Motor neuron (in vitro differentiated cells): ENCODE measurements around the gene GBA2. TPM values are rescaled to one million over a fixed set of nuclear protein-coding genes. Genes with fewer than 3 reads are reported as not detected.
A peak's percentile ranks its signal among the peaks of the same experiment; 100 is the strongest.

ENCODE experiments used
- ATAC-seq, 8 experiments: fragments of 200-7000 bp; cut with Tn5 transposase; replicated peaks in 6 of 8; 2 replicates each; pipeline ENCODE4 v1.8.0; 2021; ENCODE audit warnings: mild to moderate bottlenecking in 8 of 8, moderate library complexity in 8 of 8
- H3K27ac ChIP-seq, 2 donors: fragments of 250-450 bp; sonication (Bioruptor Pico); 2 replicates each; pipeline ENCODE4 v1.9.0; 2021; ENCODE audit warnings: antibody characterized with exemption in 2 of 2, mild to moderate bottlenecking in 2 of 2, moderate library complexity in 1 of 2
- H3K4me1 ChIP-seq, 2 donors: fragments of 250-450 bp; sonication (Bioruptor Pico); replicated peaks in 1 of 2; 2 replicates each; pipeline ENCODE4 v1.6.1; 2021; ENCODE audit warnings: antibody characterized with exemption in 2 of 2, mild to moderate bottlenecking in 2 of 2, moderate library complexity in 1 of 2
- H3K4me3 ChIP-seq, 5 donors: fragments of 250-450 bp; sonication (Bioruptor Pico); 2 replicates each; pipeline ENCODE4 v1.9.0; 2021; ENCODE audit warnings: antibody characterized with exemption in 5 of 5, mild to moderate bottlenecking in 5 of 5, moderate library complexity in 4 of 5
- WGBS, 10 experiments: fragments of 450-650 bp; shearing (Covaris generic); methylation state at CpG; one replicate each; pipeline ENCODE4 v1.0.0; 2022; 5-methylcytosine and 5-hydroxymethylcytosine counted together
- in situ Hi-C, 9 experiments: fragments of 400-800 bp; cut with MboI; loops; one replicate each; pipeline ENCODE4 v1.15.0; 2021; ENCODE audit warnings: low sequenced_read_pairs in 9 of 9, low pct_unique_long_range_greater_than_20kb in 2 of 9; ENCODE audit not compliant: unreplicated experiment in 9 of 9
- total RNA-seq, 8 experiments: library from RNA; unstranded; fragments of 300-600 nt; gene quantifications; 2 replicates each; pipeline versions ENCODE4 v1.2.3 to v1.2.4, GENCODE V29; 2022

The GBA2 gene
- total RNA-seq, 8 experiments from 2014 or later = 24.5 to 128 (median 53.7) TPM

- no peak for ATAC-seq
- 80 to 100% (median 100%) methylated on average over 1 to 17 of the region's 26 CpGs; no CpG with 5 or more reads in 3 of the 10 experiments for WGBS, 10 experiments
- Histone ChIP-seq H3K27ac (no peak overlapping the region), H3K4me3 (no peak overlapping the region), H3K4me1 (no peaks in the 10 kb centered on the region)
- in situ Hi-C loops = no loop called here
Measured at GRCh38 chr9:35703906-35704672, 44.9 kb downstream of the GBA2 start.

GRCh38 chr9:35702696-35703095 is 46.3 kb downstream of the GBA2 start:
- no peak for ATAC-seq
- 100% methylated on average over 1 to 4 of the region's 7 CpGs; no CpG with 5 or more reads in 4 of the 10 experiments for WGBS, 10 experiments
- Histone ChIP-seq H3K4me1 (no peaks in the 10 kb centered on the region), H3K4me3 (no peak overlapping the region), H3K27ac (no peak overlapping the region)
- in situ Hi-C loops = no loop called here

DNA sequence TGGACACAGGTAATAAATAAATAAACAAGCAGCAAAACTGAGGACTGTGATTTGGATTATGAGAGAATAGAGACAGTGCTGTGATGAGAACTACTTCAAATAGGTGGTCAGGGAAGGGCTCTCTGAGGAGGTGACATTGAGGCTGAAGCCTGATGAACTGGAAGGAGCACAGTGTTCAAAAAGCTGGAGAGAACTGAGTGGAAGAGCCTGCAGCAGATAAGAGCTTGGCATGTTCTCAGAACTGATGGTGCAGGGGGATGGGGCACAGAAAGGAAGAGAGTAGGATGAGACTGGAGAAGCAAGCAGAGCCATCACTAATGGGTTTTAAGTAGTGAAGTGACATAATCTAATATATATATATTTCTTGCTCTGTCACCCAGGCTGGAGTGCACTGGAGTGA is 48.1 kb downstream of the GBA2 start:
- no peak for ATAC-seq
- no peak overlapping the region for H3K4me3 ChIP-seq
- H3K4me1 ChIP-seq = no peaks in the 10 kb centered on the region
- in situ Hi-C loops = no loop called here
- no peak overlapping the region for H3K27ac ChIP-seq

GRCh38 chr9:35700031-35700430 is 49.0 kb downstream of the GBA2 start:
- Histone ChIP-seq H3K4me3 (no peak overlapping the region), H3K4me1 (no peaks in the 10 kb centered on the region), H3K27ac (no peak overlapping the region)
- ATAC-seq = no peak
- in situ Hi-C loops = no loop called here
- whole genome bisulfite sequencing, 10 experiments = 69 to 100% (median 96%) methylated on average over 1 to 6 of the region's 11 CpGs; no CpG with 5 or more reads in 3 of the 10 experiments

DNA sequence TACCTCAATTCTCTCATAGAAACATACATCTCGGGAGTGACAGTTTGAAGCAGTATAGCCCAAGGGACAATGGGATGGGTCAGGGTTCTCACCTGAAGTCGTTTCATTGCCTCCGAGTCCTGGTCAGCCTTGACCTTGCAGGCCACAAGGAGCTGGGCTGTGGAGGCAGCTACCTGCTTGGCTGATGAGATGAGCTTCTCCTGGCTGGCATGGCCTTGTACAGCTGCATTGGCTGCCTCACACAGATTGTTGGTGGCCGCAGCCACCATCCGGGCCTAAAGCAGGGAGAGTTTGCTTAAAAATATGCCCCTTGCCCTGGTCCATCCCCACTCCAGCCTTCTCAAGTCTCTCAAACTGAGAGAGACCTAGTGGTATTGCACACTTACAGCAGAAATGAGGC is 50.8 kb downstream of the GBA2 start:
- Histone ChIP-seq H3K4me1 (no peaks in the 10 kb centered on the region), H3K27ac (no peak overlapping the region), H3K4me3 (no peak overlapping the region)
- in situ Hi-C loops = no loop called here
- WGBS, 10 experiments = 83 to 100% (median 96%) methylated on average over 1 to 4 of the region's 5 CpGs; no CpG with 5 or more reads in 4 of the 10 experiments
- ATAC-seq = no peak

DNA sequence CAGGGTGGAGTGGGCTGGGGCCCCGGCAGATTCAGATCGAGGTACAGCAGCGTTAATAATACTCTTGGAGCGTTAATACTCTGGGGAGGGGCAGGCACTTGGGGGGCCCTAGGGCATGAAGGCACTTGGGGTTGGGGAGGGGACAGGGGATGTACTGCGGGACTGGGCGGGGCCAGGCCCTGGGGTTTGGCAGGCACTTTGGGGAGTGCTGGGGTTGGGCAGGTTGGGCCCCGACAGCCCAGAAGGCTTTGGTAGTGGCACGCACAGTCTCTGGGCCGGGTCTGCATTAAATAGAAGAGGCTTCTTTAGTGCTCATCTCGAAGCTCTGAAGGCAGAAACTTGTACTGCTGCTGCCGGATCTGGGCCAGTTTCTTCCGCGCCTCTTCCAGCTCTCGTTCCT is 51.5 kb downstream of the GBA2 start:
- Histone ChIP-seq H3K27ac (no peak overlapping the region), H3K4me3 (no peak overlapping the region), H3K4me1 (no peaks in the 10 kb centered on the region)
- 60 to 100% (median 82%) methylated on average over 2 to 5 of the region's 14 CpGs; no CpG with 5 or more reads in 6 of the 10 experiments for WGBS, 10 experiments
- peak in 3 of 8 experiments; percentile 13 to 35 (median 22) for ATAC-seq
- in situ Hi-C loops = no loop called here

DNA sequence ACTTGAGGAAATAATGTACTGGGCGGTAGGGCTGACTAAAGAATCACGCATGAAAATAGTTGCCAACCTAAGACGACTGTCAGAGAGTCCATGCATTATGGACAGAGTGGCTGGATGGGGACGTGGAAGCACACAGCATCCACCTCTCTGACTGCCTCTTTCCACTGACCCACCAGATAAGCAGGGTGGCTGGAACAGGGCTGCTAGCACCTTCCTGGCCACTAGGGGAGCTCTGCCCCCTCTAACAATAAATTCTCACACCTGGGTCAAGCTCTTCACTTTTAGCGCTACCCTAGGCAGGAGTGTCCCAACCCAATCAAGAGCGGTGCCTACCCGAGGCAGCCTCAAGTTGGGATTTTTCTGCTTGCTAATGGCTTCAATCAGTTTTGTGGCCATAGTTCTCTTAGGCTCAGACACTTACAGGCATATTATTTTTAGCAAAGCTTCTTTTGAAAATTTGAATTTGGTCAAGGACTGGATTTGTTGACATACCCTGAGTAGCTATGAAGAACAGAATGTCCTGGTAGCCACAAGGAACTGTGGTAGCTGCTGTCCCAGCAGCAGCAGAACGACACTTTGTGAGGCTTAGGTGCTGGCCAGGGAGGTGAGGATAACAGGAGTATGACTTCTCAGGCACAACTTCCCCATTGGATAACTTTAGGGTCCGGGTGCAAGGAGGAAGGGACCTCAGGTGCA is 52.4 kb downstream of the GBA2 start:
- 10 to 62% (median 41%) methylated on average over 2 to 8 of the region's 9 CpGs; no CpG with 5 or more reads in 2 of the 10 experiments for WGBS, 10 experiments
- ATAC-seq = peak; percentile 67 to 85 (median 76)
- Histone ChIP-seq H3K27ac (no peak overlapping the region), H3K4me3 (no peak overlapping the region), H3K4me1 (no peaks in the 10 kb centered on the region)
- in situ Hi-C loops = no loop called here

- in situ Hi-C loops = no loop called here
- Histone ChIP-seq H3K4me1 (peaks cover 0 to 3% of the 10 kb centered on the region in 2 donors), H3K27ac (no peak overlapping the region), H3K4me3 (no peak overlapping the region)
- WGBS, 10 experiments = 90 to 100% (median 100%) methylated on average over 1 to 2 of the region's 3 CpGs; no CpG with 5 or more reads in 4 of the 10 experiments
- peak in 1 of 8 experiments; percentile 5 for ATAC-seq
Measured at GRCh38 chr9:35695943-35696401, 53.1 kb downstream of the GBA2 start.

- in situ Hi-C loops = no loop called here
- no peak overlapping the region for H3K27ac ChIP-seq
- no peak overlapping the region for H3K4me3 ChIP-seq
- no peak for ATAC-seq
- WGBS, 10 experiments = 50 to 93% (median 74%) methylated on average over 2 to 11 of the region's 13 CpGs; no CpG with 5 or more reads in 1 of the 10 experiments
- peaks cover 0 to 18% of the 10 kb centered on the region in 2 donors for H3K4me1 ChIP-seq
Measured at GRCh38 chr9:35691757-35692301, 57.2 kb downstream of the GBA2 start.

GRCh38 chr9:35691334-35691650 is 57.7 kb downstream of the GBA2 start:
- 30 to 100% (median 56%) methylated on average over 1 to 4 of the region's 10 CpGs; no CpG with 5 or more reads in 7 of the 10 experiments for WGBS, 10 experiments
- Histone ChIP-seq H3K4me1 (peaks cover 0 to 18% of the 10 kb centered on the region in 2 donors), H3K4me3 (peak overlapping the region in 4 of 5 donors; percentile 29 to 45 (median 41)), H3K27ac (no peak overlapping the region)
- ATAC-seq = peak in 1 of 8 experiments; percentile 13
- in situ Hi-C loops = no loop called here

- Histone ChIP-seq H3K27ac (no peak overlapping the region), H3K4me3 (peak overlapping the region; percentile 23 to 45 (median 37)), H3K4me1 (peaks cover 0 to 18% of the 10 kb centered on the region in 2 donors)
- ATAC-seq = peak; percentile 49 to 66 (median 59)
- in situ Hi-C loops = no loop called here
- WGBS, 10 experiments = no CpG with 5 or more reads among the region's 61 CpGs
Measured at GRCh38 chr9:35690614-35691333, 58.3 kb downstream of the GBA2 start.

DNA sequence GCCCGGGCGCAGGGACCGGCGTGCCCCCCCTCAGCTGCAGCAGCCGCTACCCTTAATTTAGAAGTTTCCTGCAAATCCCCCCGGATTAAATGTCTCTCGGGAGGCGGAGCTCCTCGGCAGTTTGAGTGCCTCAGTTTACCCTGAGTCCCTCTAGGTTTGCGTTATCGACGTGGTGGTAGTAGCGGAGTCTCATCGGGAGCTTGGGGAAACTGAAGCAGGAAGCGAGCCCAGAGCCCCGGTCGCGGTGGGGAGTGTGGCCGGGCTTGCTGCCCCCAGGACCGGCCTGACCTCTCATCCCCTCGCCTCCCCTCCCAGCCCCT is 58.8 kb downstream of the GBA2 start:
- H3K27ac ChIP-seq = no peak overlapping the region
- 0 to 1% methylated on average over 2 to 13 of the region's 21 CpGs; no CpG with 5 or more reads in 8 of the 10 experiments for WGBS, 10 experiments
- ATAC-seq = no peak
- peaks cover 0 to 18% of the 10 kb centered on the region in 2 donors for H3K4me1 ChIP-seq
- in situ Hi-C loops = no loop called here
- peak overlapping the region; percentile 23 to 45 (median 37) for H3K4me3 ChIP-seq
